ENCODE measurements around the gene XKRX.

DNA sequence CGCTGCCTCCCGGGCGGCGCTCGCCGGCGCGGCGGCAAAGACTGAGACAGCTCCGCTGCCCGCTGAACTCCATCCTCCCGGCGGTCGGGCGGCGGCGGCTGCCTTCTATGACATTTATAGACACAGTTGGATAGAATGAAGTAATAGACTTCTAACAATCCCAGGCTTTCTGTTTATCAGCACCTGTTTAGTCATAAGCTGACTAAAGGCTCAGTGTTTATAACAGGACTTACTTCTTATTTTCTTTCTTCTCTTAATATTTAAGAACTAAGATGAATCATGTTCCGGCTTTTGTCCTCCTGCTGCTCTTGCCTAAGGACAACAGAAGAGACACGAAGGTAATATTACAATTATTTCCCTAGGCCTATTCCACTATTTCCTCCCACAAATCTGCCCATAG, 44.7 kb upstream of the XKRX start:
- TF ChIP-seq, protein P1, sequence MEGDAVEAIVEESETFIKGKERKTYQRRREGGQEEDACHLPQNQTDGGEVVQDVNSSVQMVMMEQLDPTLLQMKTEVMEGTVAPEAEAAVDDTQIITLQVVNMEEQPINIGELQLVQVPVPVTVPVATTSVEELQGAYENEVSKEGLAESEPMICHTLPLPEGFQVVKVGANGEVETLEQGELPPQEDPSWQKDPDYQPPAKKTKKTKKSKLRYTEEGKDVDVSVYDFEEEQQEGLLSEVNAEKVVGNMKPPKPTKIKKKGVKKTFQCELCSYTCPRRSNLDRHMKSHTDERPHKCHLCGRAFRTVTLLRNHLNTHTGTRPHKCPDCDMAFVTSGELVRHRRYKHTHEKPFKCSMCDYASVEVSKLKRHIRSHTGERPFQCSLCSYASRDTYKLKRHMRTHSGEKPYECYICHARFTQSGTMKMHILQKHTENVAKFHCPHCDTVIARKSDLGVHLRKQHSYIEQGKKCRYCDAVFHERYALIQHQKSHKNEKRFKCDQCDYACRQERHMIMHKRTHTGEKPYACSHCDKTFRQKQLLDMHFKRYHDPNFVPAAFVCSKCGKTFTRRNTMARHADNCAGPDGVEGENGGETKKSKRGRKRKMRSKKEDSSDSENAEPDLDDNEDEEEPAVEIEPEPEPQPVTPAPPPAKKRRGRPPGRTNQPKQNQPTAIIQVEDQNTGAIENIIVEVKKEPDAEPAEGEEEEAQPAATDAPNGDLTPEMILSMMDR (IDR thresholded peaks at IDR 0.05), result no peak
- TF ChIP-seq POLR2A (IDR thresholded peaks at IDR 0.05), result no peak
- TF ChIP-seq POLR2AphosphoS5 (IDR thresholded peaks at IDR 0.05), result no peak

Data from breast epithelium (tissue), 3 donors.